Pancreas (tissue), 10 donors: ENCODE data around the gene CD59. TPM values are rescaled to one million over a fixed set of nuclear protein-coding genes. Genes with fewer than 3 reads are reported as not detected.
"Not testable (repeated sequence)": the region's sequence is repeated elsewhere in the genome, so short reads cannot be mapped to it uniquely, and the experiment has no call there.

Experiments
- ATAC-seq, 4 donors: fragments of 200-7000 bp; cut with Tn5 transposase; one replicate each; pipeline versions ENCODE4 v1.8.0 to v1.9.1; 2020; ENCODE audit warnings: mild to moderate bottlenecking in 4 of 4, moderate library complexity in 4 of 4
- DNase-seq, 6 donors: peaks; one replicate each; pipeline ENCODE4 v3.0.0-alpha.2; 2020
- FAIRE-seq: peaks from 2 replicates; lab custom pipeline; 2012; peaks lifted over from hg19 to GRCh38; lab: Jason Lieb, UNC
- H3K27ac ChIP-seq, 4 donors: fragments of 200-600 bp; sonication (generic); 1 replicate in 3 of 4; 2 replicates in 1 of 4; pipeline versions ENCODE4 v1.5.0 to v1.8.0; 2020
- H3K27me3 ChIP-seq, 4 donors: fragments of 200-600 bp; one replicate each; pipeline ENCODE4 v1.8.0; 2021
- H3K36me3 ChIP-seq, 3 donors: fragments of 200-600 bp; sonication (generic) in 1 of 3; one replicate each; pipeline versions ENCODE4 v1.5.0 to v1.8.0; 2020 to 2021
- H3K4me1 ChIP-seq, 3 donors: fragments of 200-600 bp; one replicate each; pipeline ENCODE4 v1.8.0; 2021
- H3K4me3 ChIP-seq, 4 donors: fragments of 200-600 bp; sonication (generic) in 2 of 4; one replicate each; pipeline versions ENCODE4 v1.5.0 to v1.8.0; 2020 to 2021
- H3K9me3 ChIP-seq, 4 donors: fragments of 200-600 bp; one replicate each; pipeline ENCODE4 v1.8.0; 2021
- WGBS, 2 donors: extraction: QIAGEN DNeasy Blood & Tissue Kit; methylation state at CpG; one replicate each; pipeline ENCODE4 v1.1.7; 2013; 5-methylcytosine and 5-hydroxymethylcytosine counted together
- intact Hi-C, 3 donors: fragments of 100-400 bp; cut with DNase I; formaldehyde crosslinking; loops; one replicate each; pipeline versions ENCODE4 v1.11.1 to v1.14.2; 2022
- polyA plus RNA-seq, 2 donors: library from polyadenylated mRNA; stranded (reverse); fragments of 200-250 nt; gene quantifications; one replicate each; pipeline ENCODE4 v1.2.3, GENCODE V29; 2013
- total RNA-seq, 6 donors: library from RNA; stranded (reverse); fragmentation: NEBNext Ultra II Directional in 4 of 6; extraction: Animal tissue kit (Norgen Biotek cat#: 25700) in 4 of 6; gene quantifications; one replicate each; pipeline versions ENCODE4 v1.2.1 to v1.2.4, GENCODE V29; 2021 to 2023
- TF ChIP-seq, protein P1 (sequence below), 4 donors: fragments of 200-600 bp; sonication (generic) in 3 of 4; IDR thresholded peaks; one replicate each; pipeline versions ENCODE4 v1.5.0 to v1.8.0; 2021; ENCODE audit warnings: antibody characterized with exemption in 4 of 4
- donor health status: healthy with polysubstance abuse.
- donor health status: DM: no; HTN: no; CAD: no; lungs with moderate emphysema.
- donor health status: DM: no; HTN: no; CAD: no.
- donor health status: control.
- donor health status: control.
- donor health status: Bipolar disorder and iron deficiency.
- donor health status: DM: yes; HTN: yes; CAD: no.
- donor health status: DM: no; HTN: no; CAD: no.
- donor health status: DM: no; HTN: no; CAD: no.
- donor health status: DM: yes; HTN: yes; CAD: no.

The CD59 gene
- total and polyA plus RNA-seq, 8 donors: 44.4 to 495 (median 170) TPM

DNA sequence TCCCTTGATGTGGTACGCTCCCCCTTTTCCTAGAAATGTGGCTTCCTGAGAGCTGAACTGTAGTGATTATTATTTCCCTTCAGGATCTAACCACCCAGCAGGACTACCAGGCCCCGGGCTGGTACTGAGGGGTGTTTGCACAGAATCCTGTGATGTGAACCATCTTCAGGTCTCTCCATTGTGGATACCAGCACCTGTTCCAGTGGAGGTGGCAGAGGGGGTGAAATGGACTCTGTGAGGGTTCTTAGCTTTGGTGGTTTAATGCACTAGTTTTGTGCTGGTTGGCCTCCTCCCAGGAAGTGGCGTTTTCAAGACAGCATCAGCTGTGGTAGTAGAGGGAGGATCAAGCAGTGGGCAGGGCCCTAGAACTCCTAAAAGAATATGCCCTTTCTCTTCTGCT, 54.2 kb downstream of the CD59 start:
- intact Hi-C loops: loop anchor here in 1 of 3 donors (10.0 kb wide), 2 partner anchors 317 to 517 kb away; partner anchors contain the start of gene CSTF3
- FAIRE-seq: no peak
- Histone ChIP-seq H3K27me3 (no peaks in the 10 kb centered on the region), H3K4me1 (no peaks in the 10 kb centered on the region), H3K36me3 (no peaks in the 10 kb centered on the region), H3K27ac (no peak overlapping the region), H3K4me3 (no peak overlapping the region), H3K9me3 (no peaks in the 10 kb centered on the region)
- TF ChIP-seq, protein P1, sequence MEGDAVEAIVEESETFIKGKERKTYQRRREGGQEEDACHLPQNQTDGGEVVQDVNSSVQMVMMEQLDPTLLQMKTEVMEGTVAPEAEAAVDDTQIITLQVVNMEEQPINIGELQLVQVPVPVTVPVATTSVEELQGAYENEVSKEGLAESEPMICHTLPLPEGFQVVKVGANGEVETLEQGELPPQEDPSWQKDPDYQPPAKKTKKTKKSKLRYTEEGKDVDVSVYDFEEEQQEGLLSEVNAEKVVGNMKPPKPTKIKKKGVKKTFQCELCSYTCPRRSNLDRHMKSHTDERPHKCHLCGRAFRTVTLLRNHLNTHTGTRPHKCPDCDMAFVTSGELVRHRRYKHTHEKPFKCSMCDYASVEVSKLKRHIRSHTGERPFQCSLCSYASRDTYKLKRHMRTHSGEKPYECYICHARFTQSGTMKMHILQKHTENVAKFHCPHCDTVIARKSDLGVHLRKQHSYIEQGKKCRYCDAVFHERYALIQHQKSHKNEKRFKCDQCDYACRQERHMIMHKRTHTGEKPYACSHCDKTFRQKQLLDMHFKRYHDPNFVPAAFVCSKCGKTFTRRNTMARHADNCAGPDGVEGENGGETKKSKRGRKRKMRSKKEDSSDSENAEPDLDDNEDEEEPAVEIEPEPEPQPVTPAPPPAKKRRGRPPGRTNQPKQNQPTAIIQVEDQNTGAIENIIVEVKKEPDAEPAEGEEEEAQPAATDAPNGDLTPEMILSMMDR (IDR thresholded peaks at IDR 0.05): no peak
- ATAC-seq: no peak
- DNase-seq: no peak
- 92 to 93% methylated on average over 3 of the region's 3 CpGs for WGBS, 2 donors

DNA sequence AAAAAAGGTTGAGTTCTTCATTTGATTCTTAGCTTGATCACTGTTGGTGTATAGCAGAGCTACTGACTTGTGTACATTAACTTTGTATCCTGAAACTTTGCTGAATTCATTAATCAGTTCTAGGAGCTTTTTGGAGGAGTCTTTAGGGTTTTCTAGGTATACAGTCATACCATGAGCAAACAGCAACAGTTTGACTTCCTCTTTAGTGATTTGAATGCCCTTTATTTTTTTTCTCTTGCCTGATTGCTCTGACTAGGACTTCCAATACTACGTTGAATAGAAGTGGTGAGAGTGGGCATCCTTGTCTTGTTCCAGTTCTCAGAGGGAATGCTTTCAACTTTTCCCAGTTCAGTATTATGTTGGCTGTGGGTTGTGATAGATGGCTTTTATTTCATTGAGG, 57.6 kb downstream of the CD59 start:
- 60 to 83% methylated on average over 1 of the region's 1 CpG for WGBS, 2 donors
- H3K4me3 ChIP-seq, H3K4me1 ChIP-seq, H3K9me3 ChIP-seq, H3K27ac ChIP-seq, intact Hi-C loops, DNase-seq, FAIRE-seq, H3K36me3 ChIP-seq, H3K27me3 ChIP-seq, ATAC-seq: not testable (repeated sequence)

DNA sequence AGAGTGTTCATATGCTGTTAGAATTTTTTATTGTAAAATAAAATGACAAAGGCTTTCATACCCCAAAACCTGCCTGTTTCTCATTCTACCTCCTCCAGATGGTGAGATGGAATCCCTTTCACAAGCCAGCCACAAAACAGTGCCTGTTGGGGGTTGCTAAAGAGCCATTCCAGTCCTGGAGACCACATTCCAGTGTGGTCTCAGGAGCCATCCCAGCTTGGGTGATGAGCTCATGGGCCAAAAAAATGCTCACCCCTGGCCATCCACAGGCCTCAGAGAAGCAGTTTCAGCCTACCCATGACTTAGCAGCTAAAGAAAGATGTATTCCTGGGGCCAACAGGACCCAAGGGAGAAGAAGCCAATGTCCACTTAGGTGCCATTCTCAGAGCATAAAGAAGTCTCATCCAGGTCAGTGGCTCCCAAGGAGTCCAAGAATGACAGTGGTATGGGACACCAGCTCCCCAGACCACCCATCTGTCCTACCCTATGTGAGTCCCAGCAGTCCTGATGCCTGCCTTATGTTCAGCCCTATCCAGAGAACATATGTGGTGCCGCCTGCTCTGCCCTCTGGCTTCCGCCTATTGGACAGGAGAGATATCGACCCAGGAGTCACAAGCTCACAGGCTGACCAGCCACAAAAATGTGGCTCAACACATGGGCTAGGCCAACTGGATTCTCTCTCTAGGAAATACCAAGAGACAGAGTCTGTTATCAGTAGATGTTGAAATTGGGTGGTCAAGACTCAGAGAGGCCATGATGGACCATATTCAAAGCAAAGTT, 62.0 kb downstream of the CD59 start:
- ATAC-seq: no peak

DNA sequence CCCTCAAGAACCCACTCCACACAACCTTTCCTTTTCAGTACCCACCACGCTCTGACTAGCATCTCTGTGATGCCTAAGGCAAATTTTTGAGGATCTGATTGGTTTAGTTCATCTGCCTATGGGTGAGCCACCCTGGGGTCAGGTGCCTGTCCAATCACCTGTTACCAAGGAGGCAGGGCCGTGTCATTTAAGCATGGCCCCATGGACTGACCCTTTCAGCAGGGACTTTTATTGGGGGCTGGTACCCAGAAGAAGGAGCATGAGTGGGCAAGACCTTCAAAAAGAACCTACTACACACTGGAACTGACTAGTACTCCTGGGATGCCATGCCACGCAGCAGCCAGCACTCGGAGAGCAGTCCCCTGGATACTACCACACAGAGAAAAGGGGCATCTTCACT, 64.0 kb downstream of the CD59 start:
- TF ChIP-seq, protein P1 (IDR thresholded peaks at IDR 0.05): no peak
- no peak overlapping the region for H3K4me3 ChIP-seq
- H3K27ac ChIP-seq: no peak overlapping the region
- no peaks in the 10 kb centered on the region for H3K27me3 ChIP-seq
- no peaks in the 10 kb centered on the region for H3K4me1 ChIP-seq
- WGBS, 2 donors: 74 to 78% methylated on average over 4 of the region's 4 CpGs
- DNase-seq: no peak
- FAIRE-seq: no peak
- no peaks in the 10 kb centered on the region for H3K9me3 ChIP-seq
- H3K36me3 ChIP-seq: no peaks in the 10 kb centered on the region
- intact Hi-C loops: no loop called here
- ATAC-seq: no peak

More for the DNA sequence above, 62.0 kb downstream of the CD59 start:
- no peaks in the 10 kb centered on the region for H3K9me3 ChIP-seq
- H3K4me3 ChIP-seq: no peak overlapping the region
- no peaks in the 10 kb centered on the region for H3K4me1 ChIP-seq
- TF ChIP-seq, protein P1 (IDR thresholded peaks at IDR 0.05): no peak
- H3K27me3 ChIP-seq: no peaks in the 10 kb centered on the region
- FAIRE-seq (no peak), DNase-seq (no peak)
- intact Hi-C loops: no loop called here
- no peak overlapping the region for H3K27ac ChIP-seq
- no peaks in the 10 kb centered on the region for H3K36me3 ChIP-seq
- WGBS, 2 donors: 95 to 97% methylated on average over 3 of the region's 3 CpGs

DNA sequence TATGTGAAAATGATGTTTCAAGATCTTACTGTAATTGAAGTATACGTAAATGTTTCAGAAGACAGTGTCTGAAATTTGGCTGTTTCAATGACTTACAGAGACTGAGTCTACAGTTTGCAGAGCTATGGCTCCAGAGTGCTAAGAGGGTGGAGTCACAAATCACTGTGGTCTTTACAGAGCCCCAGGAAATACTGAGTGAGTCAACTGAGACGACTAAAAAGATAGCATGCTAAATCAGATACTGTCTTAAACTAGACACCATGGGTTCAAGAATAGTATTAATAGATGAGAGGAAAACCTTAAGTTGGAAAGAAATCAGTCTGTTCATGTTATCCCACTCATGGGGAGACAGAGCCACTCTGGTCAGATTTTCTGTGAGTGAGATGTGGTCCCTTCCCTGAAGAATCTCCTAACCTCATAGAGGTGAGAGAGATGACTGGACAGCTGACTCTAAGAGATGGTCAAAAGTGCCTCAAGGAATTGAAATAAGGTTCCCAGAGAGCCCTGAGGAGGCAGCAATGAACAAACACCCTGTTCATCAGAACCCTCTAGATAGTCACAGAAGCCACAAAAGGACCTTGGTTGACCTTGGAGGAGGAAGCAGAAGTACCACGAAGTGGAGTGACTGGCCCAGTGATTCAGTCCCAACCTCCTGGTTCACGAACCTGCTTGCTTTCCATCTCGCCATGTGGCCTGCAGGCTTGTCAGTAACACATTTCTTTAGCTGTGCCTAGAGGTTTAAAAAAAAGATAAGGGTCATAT, 65.8 kb downstream of the CD59 start:
- Histone ChIP-seq H3K27me3 (no peaks in the 10 kb centered on the region), H3K36me3 (no peaks in the 10 kb centered on the region), H3K4me3 (no peak overlapping the region), H3K9me3 (no peaks in the 10 kb centered on the region), H3K4me1 (no peaks in the 10 kb centered on the region), H3K27ac (no peak overlapping the region)
- TF ChIP-seq, protein P1 (IDR thresholded peaks at IDR 0.05): no peak
- intact Hi-C loops: no loop called here
- FAIRE-seq (no peak), ATAC-seq (no peak), DNase-seq (no peak)
- WGBS, 2 donors: 68 to 74% methylated on average over 5 of the region's 5 CpGs
